SKM-1 treated with dmso at 0.1 percent for 144 hours (cell line): Measurements from ENCODE around the gene PARD6B.
A peak's percentile ranks its signal among the peaks of the same experiment; 100 is the strongest.
"Not testable (repeated sequence)": the region's sequence is repeated elsewhere in the genome, so short reads cannot be mapped to it uniquely, and the experiment has no call there.

Experiments used
- DNase-seq: peaks from one replicate; lab custom pipeline; 2025; ENCODE audit not compliant: unreplicated experiment; lab: John Stamatoyannopoulos, UW

Gene PARD6B

GRCh38 chr20:50731055-50731929 lies at the start of gene PARD6B:
Gene PARD6B (plus strand): TSS chr20:50731580. CDS start chr20:50731787, 207 bp downstream.
- DNase-seq, result peak; percentile 95

DNA sequence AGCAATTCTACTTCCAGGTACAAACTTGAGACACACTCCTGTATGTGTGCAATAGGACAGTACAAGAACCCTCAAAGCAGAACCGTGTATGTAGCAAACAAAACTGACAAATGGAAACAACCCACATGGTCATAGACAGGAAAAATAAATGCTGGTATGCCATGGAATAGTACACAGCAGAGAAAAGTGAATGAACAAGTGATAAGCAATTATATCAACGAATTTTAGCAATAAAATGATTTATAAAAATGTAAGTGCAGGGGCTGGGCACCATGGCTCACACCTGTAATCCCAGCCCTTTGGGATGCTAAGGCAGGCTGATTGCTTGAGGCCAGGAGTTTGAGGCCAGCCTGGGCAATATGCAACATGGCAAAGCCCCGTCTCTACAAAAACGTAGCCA lies 49.3 kb upstream of the PARD6B start:
- no peak for DNase-seq

DNA sequence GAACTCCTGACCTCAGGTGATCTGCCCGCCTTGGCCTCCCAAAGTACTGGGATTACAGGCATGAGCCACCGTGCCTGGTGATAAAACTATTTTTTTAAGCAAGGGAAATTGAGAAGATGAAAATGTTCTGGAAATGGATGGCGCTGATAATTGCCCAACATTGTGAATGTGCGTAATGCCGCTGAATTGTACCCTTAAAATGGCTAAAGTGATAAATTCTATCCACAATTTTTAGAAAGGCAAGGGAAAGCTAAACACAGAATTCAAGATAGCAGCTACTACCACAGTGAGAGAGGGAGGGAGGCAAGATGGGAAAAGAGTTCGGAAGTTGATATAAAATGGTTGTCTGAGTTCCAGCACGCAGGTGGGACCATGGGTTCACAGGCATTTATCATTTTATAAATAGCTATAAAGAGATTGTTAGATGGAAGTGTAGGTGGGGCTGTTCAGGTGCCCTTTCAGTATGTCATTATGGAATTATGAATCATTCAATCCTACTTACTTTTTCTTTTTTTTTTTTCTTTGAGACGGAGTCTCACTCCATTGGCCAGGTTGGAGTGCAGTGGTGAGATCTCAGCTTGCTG lies 48.3 kb upstream of the PARD6B start:
- DNase-seq, result no peak

- DNase-seq, result no peak
Observed at GRCh38 chr20:50683570-50683969, 47.8 kb upstream of the PARD6B start.

- no peak for DNase-seq
Observed at GRCh38 chr20:50686821-50687220, 44.6 kb upstream of the PARD6B start.

- DNase-seq, result no peak
Observed at GRCh38 chr20:50688256-50688975, 43.0 kb upstream of the PARD6B start.

- DNase-seq, result no peak
Observed at GRCh38 chr20:50689864-50690649, 41.3 kb upstream of the PARD6B start.

DNA sequence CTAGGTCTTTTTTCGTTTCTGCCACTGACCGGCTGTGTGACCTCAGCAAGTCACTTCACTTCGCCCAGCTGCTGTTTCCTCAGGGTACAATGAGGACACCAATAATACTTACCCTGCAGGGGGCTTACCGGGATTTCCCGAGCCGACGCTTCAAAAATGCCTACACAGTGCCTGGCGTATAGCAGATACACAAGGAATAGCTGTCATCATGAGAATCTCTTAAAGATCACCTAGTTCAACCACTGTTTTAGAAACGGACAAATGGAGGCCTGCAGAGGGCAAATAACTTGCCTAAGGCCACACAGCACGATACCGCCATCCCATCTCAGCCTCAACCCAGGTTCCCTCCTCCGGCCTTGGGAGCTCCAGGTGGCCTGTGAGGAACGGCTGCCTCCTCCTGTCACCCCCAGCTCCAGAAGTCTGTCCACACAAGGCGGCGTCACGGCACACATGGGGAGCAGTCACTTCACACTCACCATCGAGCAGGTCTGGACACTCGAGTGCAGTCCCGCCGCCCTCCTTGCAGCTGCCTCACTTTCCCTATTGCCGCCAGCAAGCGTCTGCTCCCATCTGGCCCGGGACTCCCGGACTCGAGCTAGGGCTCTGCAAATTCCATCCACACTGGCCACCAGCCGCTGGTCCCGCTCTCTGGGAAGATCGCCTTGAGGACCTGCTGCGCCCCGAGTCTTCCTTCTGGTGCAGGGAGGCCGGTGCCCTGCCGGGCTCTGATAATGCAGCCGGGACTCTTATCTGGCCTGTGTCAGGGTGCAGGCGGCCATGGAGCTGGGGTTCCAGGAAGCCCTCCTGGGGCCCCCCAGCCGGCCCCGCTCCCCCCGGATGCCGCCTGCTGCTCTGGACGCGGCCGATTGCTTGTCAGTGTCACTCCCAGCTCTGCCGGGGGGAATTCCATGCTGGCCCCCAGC lies 40.5 kb upstream of the PARD6B start, which contains the start of gene RIPOR3:
Gene RIPOR3, minus strand, starts transcription at position 893 of the 923 bp plus-strand sequence. Its CDS starts 414 bp downstream, at position 479.
- no peak for DNase-seq

GRCh38 chr20:50691573-50692551 lies 39.5 kb upstream of the PARD6B start:
- no peak for DNase-seq

- no peak for DNase-seq
Observed at GRCh38 chr20:50692552-50692933, 38.8 kb upstream of the PARD6B start.

- DNase-seq, result no peak
Observed at GRCh38 chr20:50693001-50693400, 38.4 kb upstream of the PARD6B start.

- no peak for DNase-seq
Observed at GRCh38 chr20:50694379-50695134, 36.8 kb upstream of the PARD6B start.

- no peak for DNase-seq
Observed at GRCh38 chr20:50695135-50695872, 36.1 kb upstream of the PARD6B start.

- DNase-seq, result not testable (repeated sequence)
Observed at GRCh38 chr20:50698255-50698654, 33.1 kb upstream of the PARD6B start.

GRCh38 chr20:50699688-50700087 lies 31.7 kb upstream of the PARD6B start:
- DNase-seq, result no peak

- DNase-seq, result no peak
Observed at GRCh38 chr20:50701041-50701963, 30.1 kb upstream of the PARD6B start.
